ENCODE results near the gene STK32C.
"Not testable (repeated sequence)": the region's sequence is repeated elsewhere in the genome, so short reads cannot be mapped to it uniquely, and the experiment has no call there.

Gene STK32C

GRCh38 chr10:132225073-132225848, 82.5 kb downstream of the STK32C start:
- Mint-ChIP-seq H3K27me3 (ENCODE audit: low read depth, poor library complexity) (peaks cover 7% of the 10 kb centered on the region), H3K4me1 (peaks cover 14% of the 10 kb centered on the region), H3K4me3 (no peak overlapping the region)

GRCh38 chr10:132224343-132225072, 83.2 kb downstream of the STK32C start:
- Mint-ChIP-seq H3K4me1 (peaks cover 10% of the 10 kb centered on the region), H3K9me3 (no peaks in the 10 kb centered on the region), H3K27ac (no peak overlapping the region), H3K36me3 (ENCODE audit: low read depth) (no peaks in the 10 kb centered on the region), H3K27me3 (ENCODE audit: low read depth, poor library complexity) (peaks cover 4% of the 10 kb centered on the region), H3K4me3 (no peak overlapping the region)
- DNase-seq = no peak
- TF ChIP-seq CTCF (IDR thresholded peaks at IDR 0.05) = no peak

More at GRCh38 chr10:132225073-132225848, 82.5 kb downstream of the STK32C start:
- H3K27ac Mint-ChIP-seq = no peak overlapping the region
- no peaks in the 10 kb centered on the region for H3K36me3 Mint-ChIP-seq (ENCODE audit: low read depth)
- no peaks in the 10 kb centered on the region for H3K9me3 Mint-ChIP-seq
- DNase-seq = no peak
- TF ChIP-seq CTCF (IDR thresholded peaks at IDR 0.05) = no peak

- Mint-ChIP-seq H3K27ac (no peak overlapping the region), H3K9me3 (peaks cover 6% of the 10 kb centered on the region), H3K4me3 (no peak overlapping the region), H3K27me3 (ENCODE audit: low read depth, poor library complexity) (peaks cover 7% of the 10 kb centered on the region), H3K4me1 (peaks cover 6% of the 10 kb centered on the region), H3K36me3 (ENCODE audit: low read depth) (no peaks in the 10 kb centered on the region)
- DNase-seq = no peak
- TF ChIP-seq CTCF (IDR thresholded peaks at IDR 0.05) = no peak
Measured at GRCh38 chr10:132223611-132224342, 84.0 kb downstream of the STK32C start.

- Mint-ChIP-seq H3K4me1 (peaks cover 5% of the 10 kb centered on the region), H3K9me3 (peaks cover 11% of the 10 kb centered on the region), H3K4me3 (no peak overlapping the region), H3K27me3 (ENCODE audit: low read depth, poor library complexity) (peaks cover 7% of the 10 kb centered on the region), H3K27ac (no peak overlapping the region), H3K36me3 (ENCODE audit: low read depth) (no peaks in the 10 kb centered on the region)
- peak; percentile 95 for TF ChIP-seq CTCF (IDR thresholded peaks at IDR 0.05)
- peak; percentile 87 for DNase-seq
Measured at GRCh38 chr10:132223156-132223590, 84.6 kb downstream of the STK32C start.

- DNase-seq = no peak
- peaks cover 13% of the 10 kb centered on the region for H3K9me3 Mint-ChIP-seq
- H3K4me3 Mint-ChIP-seq = no peak overlapping the region
- TF ChIP-seq CTCF (IDR thresholded peaks at IDR 0.05) = no peak
- H3K36me3 Mint-ChIP-seq (ENCODE audit: low read depth) = peaks cover 1% of the 10 kb centered on the region
- peaks cover 7% of the 10 kb centered on the region for H3K27me3 Mint-ChIP-seq (ENCODE audit: low read depth, poor library complexity)
- H3K27ac Mint-ChIP-seq = no peak overlapping the region
- peaks cover 5% of the 10 kb centered on the region for H3K4me1 Mint-ChIP-seq
Measured at GRCh38 chr10:132222726-132223125, 85.0 kb downstream of the STK32C start.

- H3K27me3 Mint-ChIP-seq (ENCODE audit: low read depth, poor library complexity); H3K27ac Mint-ChIP-seq; DNase-seq; H3K36me3 Mint-ChIP-seq (ENCODE audit: low read depth); H3K4me1 Mint-ChIP-seq; H3K4me3 Mint-ChIP-seq: not testable (repeated sequence)
- peaks cover 30% of the 10 kb centered on the region for H3K9me3 Mint-ChIP-seq
Measured at GRCh38 chr10:132220996-132221395, 86.8 kb downstream of the STK32C start.

Measured in nephron progenitor cell (in vitro differentiated cells).